CD8-positive, alpha-beta memory T cell (primary cell): ENCODE data around the gene P2RY11. TPM values are rescaled to one million over a fixed set of nuclear protein-coding genes. Genes with fewer than 3 reads are reported as not detected.
A peak's percentile ranks its signal among the peaks of the same experiment; 100 is the strongest.

ENCODE experiments used
- CTCF ChIA-PET: fragments of 350-600 bp; sonication (Branson Sonifier 250); formaldehyde crosslinking; loops from one replicate; lab custom pipeline; 2021; ENCODE audit warnings: antibody characterized with exemption; lab: Charles Lee
- POLR2A ChIA-PET: fragments of 350-600 bp; sonication (Branson Sonifier 250); formaldehyde crosslinking; loops from one replicate; lab custom pipeline; 2021; ENCODE audit warnings: antibody characterized with exemption; lab: Charles Lee
- DNase-seq, 5 donors: peaks; one replicate each; pipeline versions ENCODE4 v3.0.0 to v3.0.0-alpha.2; 2020 to 2022; ENCODE audit warnings: mixed read lengths in 1 of 5
- H3K27ac ChIP-seq: one replicate; pipeline ENCODE4 v1.7.0; 2013; ENCODE audit warnings: low read depth, mild to moderate bottlenecking, low read length, moderate library complexity
- H3K27me3 ChIP-seq: 2 replicates; pipeline ENCODE4 v1.7.0; 2013; ENCODE audit warnings: low read length, mild to moderate bottlenecking; ENCODE audit not compliant: insufficient read depth, poor library complexity, severe bottlenecking
- H3K36me3 ChIP-seq: 2 replicates; pipeline ENCODE4 v1.7.0; 2013; ENCODE audit warnings: mild to moderate bottlenecking, low read length, moderate library complexity; ENCODE audit not compliant: insufficient read depth
- H3K4me1 ChIP-seq: 2 replicates; pipeline ENCODE4 v1.7.0; 2013; ENCODE audit warnings: mild to moderate bottlenecking, low read length, moderate library complexity; ENCODE audit not compliant: insufficient read depth
- H3K4me3 ChIP-seq: 2 replicates; pipeline ENCODE4 v1.7.0; 2013; ENCODE audit warnings: mild to moderate bottlenecking, low read length
- H3K9me3 ChIP-seq: 2 replicates; pipeline ENCODE4 v1.7.0; 2013; ENCODE audit warnings: mild to moderate bottlenecking, low read length
- H3K27ac Mint-ChIP-seq, 8 donors: one replicate each; pipeline ENCODE4 v1.8.0; 2020 to 2021; ENCODE audit warnings: mixed read lengths in 8 of 8, mild to moderate bottlenecking in 6 of 8, inconsistent platforms in 3 of 8, moderate library complexity in 3 of 8
- H3K27me3 Mint-ChIP-seq, 2 donors: one replicate each; pipeline ENCODE4 v1.8.0; 2020 to 2021; ENCODE audit warnings: mixed read lengths in 2 of 2, mild to moderate bottlenecking in 1 of 2, moderate library complexity in 1 of 2
- H3K36me3 Mint-ChIP-seq, 3 donors: one replicate each; pipeline ENCODE4 v1.8.0; 2020 to 2021; ENCODE audit warnings: mixed read lengths in 3 of 3, inconsistent platforms in 1 of 3, mild to moderate bottlenecking in 1 of 3
- H3K4me1 Mint-ChIP-seq, 3 donors: one replicate each; pipeline ENCODE4 v1.8.0; 2020 to 2021; ENCODE audit warnings: mixed read lengths in 3 of 3, inconsistent platforms in 1 of 3, mild to moderate bottlenecking in 1 of 3
- H3K4me3 Mint-ChIP-seq, 7 donors: one replicate each; pipeline ENCODE4 v1.8.0; 2020 to 2021; ENCODE audit warnings: mixed read lengths in 7 of 7, mild to moderate bottlenecking in 6 of 7, moderate library complexity in 4 of 7, inconsistent platforms in 2 of 7
- H3K9me3 Mint-ChIP-seq, 5 donors: one replicate each; pipeline ENCODE4 v1.8.0; 2020 to 2022; ENCODE audit warnings: mixed read lengths in 5 of 5, mild to moderate bottlenecking in 3 of 5, moderate library complexity in 2 of 5, inconsistent platforms in 1 of 5
- polyA plus RNA-seq: library from polyadenylated mRNA; unstranded; fragments of 300-500 nt; fragmentation: Illumina TruSeq; gene quantifications from one replicate; pipeline ENCODE4 v1.2.3, GENCODE V29; 2021
- total RNA-seq, 2 experiments: library from RNA; stranded (reverse); gene quantifications; one replicate each; pipeline ENCODE4 v1.2.3, GENCODE V29; 2021

Gene P2RY11
- total and polyA plus RNA-seq, 3 experiments from 2014 or later, result 7.4 to 58.1 (median 53.7) TPM

DNA sequence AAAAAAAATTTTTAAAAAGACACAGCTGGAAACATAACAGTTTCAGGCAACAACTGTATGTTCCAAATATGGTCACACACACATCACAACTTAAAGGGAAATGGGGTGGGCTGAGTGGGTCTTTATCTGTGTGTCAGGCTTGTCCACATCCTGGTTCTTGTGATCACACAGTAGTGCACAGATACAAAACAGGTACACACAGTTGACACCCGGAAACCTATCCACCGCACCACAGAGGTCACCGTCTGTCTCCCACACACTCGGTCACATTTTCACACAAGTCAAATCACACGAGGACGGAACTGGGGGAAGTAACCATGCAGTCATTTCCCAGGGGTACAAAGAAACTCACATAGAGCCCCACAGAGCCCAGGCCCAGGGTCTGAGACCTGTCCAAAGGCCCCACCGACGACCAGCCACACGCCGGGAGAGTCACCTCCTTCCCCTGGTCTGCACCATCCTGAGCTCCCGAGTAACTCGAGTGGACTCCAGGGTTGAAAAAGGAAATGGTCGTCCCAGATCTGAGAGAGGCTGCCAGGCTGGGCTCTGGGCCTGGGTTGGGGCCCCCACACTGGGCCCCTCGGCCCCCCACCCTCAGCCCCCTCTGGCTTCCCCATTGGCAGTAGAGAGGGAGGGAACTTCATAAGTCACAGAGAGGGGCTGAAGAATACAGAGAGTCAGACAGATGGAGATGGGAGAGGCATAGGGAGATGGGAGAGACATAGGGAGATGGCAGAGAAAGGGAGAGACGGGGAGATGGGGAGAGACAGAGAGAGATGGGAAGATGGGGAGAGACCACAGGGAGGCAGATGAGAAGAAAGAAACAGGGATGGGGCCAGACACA is 6.6 kb upstream of the P2RY11 start:
- Histone ChIP-seq H3K27ac (peak overlapping the region; percentile 91), H3K9me3 (no peaks in the 10 kb centered on the region), H3K4me3 (peak overlapping the region; percentile 29), H3K36me3 (peaks cover 27% of the 10 kb centered on the region), H3K27me3 (no peaks in the 10 kb centered on the region), H3K4me1 (peaks cover 67% of the 10 kb centered on the region)
- POLR2A ChIA-PET, result interaction anchor here (0.7 to 4.4 kb wide), 4 partner anchors 9 to 336 kb away, joined by 5 to 36 read pairs (median 10); partner anchors contain the start of gene ZNF846
- Mint-ChIP-seq H3K27me3 (no peaks in the 10 kb centered on the region), H3K9me3 (peaks cover 0 to 2% (median 0%) of the 10 kb centered on the region in 5 donors), H3K27ac (peak overlapping the region; percentile 93 to 99 (median 98)), H3K4me3 (peak overlapping the region; percentile 78 to 90 (median 84)), H3K4me1 (peaks cover 48 to 78% (median 60%) of the 10 kb centered on the region in 3 donors), H3K36me3 (peaks cover 0 to 33% (median 6%) of the 10 kb centered on the region in 3 donors)
- DNase-seq, result peak; percentile 75 to 94 (median 80)
- CTCF ChIA-PET, result interaction anchor here (0.9 to 11.6 kb wide), 5 partner anchors 8 to 275 kb away, joined by 3 to 194 read pairs (median 5); partner anchors contain the start of genes P2RY11, PPAN and TYK2

DNA sequence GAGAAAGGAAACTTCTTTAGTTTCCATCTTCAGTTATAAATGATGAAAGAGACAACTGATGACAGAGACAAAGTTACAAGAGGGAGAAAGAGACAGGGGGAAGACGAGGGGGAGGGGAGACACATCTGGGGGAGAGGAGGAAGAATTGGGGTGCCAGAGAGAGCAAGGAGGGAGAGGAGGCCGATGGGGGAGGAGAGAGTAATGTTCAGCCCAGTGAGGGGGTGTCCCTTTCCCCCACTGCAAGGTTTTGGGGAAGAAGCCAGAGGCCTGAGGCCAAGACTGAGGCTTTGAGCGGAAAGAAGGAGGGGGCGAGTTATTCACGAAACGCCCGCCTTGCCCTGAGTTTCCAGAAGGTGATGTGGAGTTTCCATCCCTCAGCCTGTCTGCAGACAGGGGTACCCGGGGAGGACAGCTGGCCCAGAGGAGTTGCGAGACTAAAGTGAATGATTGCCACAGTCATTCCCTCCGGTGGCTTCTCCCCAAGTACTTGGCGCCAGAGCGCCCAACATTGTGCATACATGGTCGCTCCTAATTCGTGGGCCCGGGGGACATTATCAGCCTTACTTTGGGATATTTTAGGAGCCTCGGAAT is 5.9 kb upstream of the P2RY11 start:
- H3K9me3 ChIP-seq, result no peaks in the 10 kb centered on the region
- H3K4me1 ChIP-seq, result peaks cover 63% of the 10 kb centered on the region
- CTCF ChIA-PET, result interaction anchor here (1.0 to 14.2 kb wide), 6 partner anchors 6 to 144 kb away, joined by 3 to 194 read pairs (median 7); partner anchors contain the start of genes ANGPTL6, P2RY11 and PPAN
- H3K36me3 ChIP-seq, result peaks cover 33% of the 10 kb centered on the region
- peak overlapping the region; percentile 91 for H3K27ac ChIP-seq
- no peaks in the 10 kb centered on the region for H3K27me3 ChIP-seq
- peak in 4 of 5 donors; percentile 61 to 88 (median 70) for DNase-seq
- Mint-ChIP-seq H3K27ac (peak overlapping the region; percentile 93 to 99 (median 98)), H3K27me3 (no peaks in the 10 kb centered on the region), H3K9me3 (peaks cover 0 to 2% (median 0%) of the 10 kb centered on the region in 5 donors), H3K4me3 (peak overlapping the region; percentile 78 to 90 (median 84)), H3K36me3 (peaks cover under 1 to 38% (median 6%) of the 10 kb centered on the region in 3 donors), H3K4me1 (peaks cover 47 to 80% (median 60%) of the 10 kb centered on the region in 3 donors)
- POLR2A ChIA-PET, result interaction anchor here (0.8 to 4.4 kb wide), 4 partner anchors 9 to 164 kb away, joined by 3 to 36 read pairs (median 8); partner anchors contain the start of gene EIF3G
- peak overlapping the region; percentile 32 for H3K4me3 ChIP-seq

DNA sequence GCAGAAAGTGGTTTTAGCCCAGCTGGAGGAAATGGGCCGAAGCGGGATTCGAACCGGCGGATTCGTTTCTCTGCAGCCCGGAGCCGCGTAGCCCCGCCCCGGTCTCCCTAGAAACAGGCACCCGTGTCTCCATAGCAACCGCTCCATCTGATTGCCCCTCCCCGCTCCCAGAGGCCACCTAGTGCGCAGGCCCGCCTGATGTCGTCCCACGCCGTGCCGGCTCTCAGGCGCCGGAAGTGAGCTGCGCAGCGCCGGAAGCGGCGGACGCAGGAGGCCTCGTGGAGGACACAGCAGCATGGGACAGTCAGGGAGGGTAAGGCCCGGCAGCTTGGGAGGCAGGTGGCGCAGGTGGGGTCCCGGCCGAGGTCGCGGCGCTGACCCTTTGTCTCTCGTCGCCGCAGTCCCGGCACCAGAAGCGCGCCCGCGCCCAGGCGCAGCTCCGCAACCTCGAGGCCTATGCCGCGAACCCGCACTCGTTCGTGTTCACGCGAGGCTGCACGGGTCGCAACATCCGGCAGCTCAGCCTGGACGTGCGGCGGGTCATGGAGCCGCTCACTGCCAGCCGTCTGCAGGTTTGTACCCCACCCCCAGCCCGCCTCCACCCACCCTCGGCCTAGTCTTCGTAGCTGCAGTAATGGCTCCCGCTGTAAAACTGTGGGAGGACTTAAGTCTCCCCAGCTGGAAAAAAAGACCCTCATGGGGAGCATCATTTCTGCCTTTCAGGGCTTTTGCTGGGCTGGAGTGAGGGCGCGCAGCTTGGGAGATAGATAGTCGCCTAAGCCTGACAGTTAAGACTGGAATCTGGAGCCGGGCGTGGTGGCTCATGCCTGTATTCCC is 5.2 kb upstream of the P2RY11 start, which contains the start of gene PPAN:
Gene PPAN (plus strand): TSS at position 263 of the 837 bp plus-strand sequence. CDS start 33 bp downstream, at position 296.
- Mint-ChIP-seq H3K36me3 (peaks cover 3 to 43% (median 6%) of the 10 kb centered on the region in 3 donors), H3K9me3 (peaks cover 0 to 2% (median 0%) of the 10 kb centered on the region in 5 donors), H3K27me3 (peaks cover 0 to 2% of the 10 kb centered on the region in 2 donors), H3K4me1 (peaks cover 50 to 82% (median 62%) of the 10 kb centered on the region in 3 donors), H3K27ac (peak within 1 kb of the TSS; percentile 93 to 99 (median 98)), H3K4me3 (peak within 1 kb of the TSS; percentile 78 to 91 (median 84))
- ChIA-PET POLR2A (interaction anchor here (0.6 to 4.4 kb wide), 5 partner anchors 10 to 174 kb away, joined by 3 to 36 read pairs (median 5); partner anchors contain the start of gene EIF3G), CTCF (interaction anchor here (1.0 to 14.2 kb wide), 5 partner anchors 7 to 143 kb away, joined by 3 to 194 read pairs (median 7); partner anchors contain the start of gene ANGPTL6)
- Histone ChIP-seq H3K27me3 (no peaks in the 10 kb centered on the region), H3K36me3 (peaks cover 35% of the 10 kb centered on the region), H3K4me3 (peak within 1 kb of the TSS; percentile 63), H3K27ac (peak within 1 kb of the TSS; percentile 91), H3K9me3 (no peaks in the 10 kb centered on the region), H3K4me1 (peaks cover 65% of the 10 kb centered on the region)
- DNase-seq, result peak; percentile 95 to 99 (median 96)

DNA sequence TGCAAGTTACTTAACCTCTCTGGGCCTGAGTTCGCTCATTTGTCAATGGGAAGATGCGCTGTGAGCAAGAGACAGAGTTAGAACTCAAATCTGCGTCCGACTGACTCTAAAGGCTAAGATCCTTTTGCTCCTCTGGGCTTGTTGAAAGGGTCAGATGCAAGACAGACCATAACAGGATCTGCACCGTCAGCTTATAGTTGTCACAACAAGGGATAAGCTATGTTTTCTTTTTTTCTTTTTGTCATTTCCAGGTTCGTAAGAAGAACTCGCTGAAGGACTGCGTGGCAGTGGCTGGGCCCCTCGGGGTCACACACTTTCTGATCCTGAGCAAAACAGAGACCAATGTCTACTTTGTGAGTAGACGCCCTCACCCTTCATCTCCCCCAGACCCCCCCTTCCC is 4.2 kb upstream of the P2RY11 start:
- H3K4me1 Mint-ChIP-seq, result peaks cover 54 to 84% (median 64%) of the 10 kb centered on the region in 3 donors

DNA sequence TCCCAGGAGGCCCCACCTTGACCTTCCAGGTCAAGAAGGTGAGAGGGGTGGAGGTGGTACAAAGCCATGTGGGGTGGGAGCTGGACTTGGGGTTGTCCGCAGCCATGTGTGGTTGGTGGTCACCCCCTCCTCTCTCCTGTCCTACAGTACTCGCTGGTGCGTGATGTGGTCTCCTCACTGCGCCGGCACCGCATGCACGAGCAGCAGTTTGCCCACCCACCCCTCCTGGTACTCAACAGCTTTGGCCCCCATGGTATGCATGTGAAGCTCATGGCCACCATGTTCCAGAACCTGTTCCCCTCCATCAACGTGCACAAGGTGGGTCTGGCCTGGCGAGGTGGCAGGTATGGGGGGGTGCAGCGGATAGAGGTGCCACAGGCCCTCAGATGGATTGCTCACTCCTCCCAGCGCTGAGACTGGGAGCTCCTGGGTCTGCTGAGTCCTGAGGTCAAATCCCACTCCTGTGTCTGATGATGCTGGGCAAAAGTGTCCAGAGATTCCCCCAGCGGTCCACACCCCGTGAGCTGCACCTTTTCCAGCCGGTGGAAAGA is 3.6 kb upstream of the P2RY11 start:
- Histone ChIP-seq H3K4me1 (peaks cover 69% of the 10 kb centered on the region), H3K4me3 (no peak overlapping the region), H3K36me3 (peaks cover 35% of the 10 kb centered on the region), H3K27me3 (no peaks in the 10 kb centered on the region), H3K9me3 (no peaks in the 10 kb centered on the region), H3K27ac (peak overlapping the region; percentile 91)
- no peak for DNase-seq
- H3K4me3 Mint-ChIP-seq, result peak overlapping the region; percentile 36 to 91 (median 82)
- peak overlapping the region; percentile 74 to 98 (median 96) for H3K27ac Mint-ChIP-seq
- H3K36me3 Mint-ChIP-seq, result peaks cover 3 to 50% (median 6%) of the 10 kb centered on the region in 3 donors
- CTCF ChIA-PET, result interaction anchor here (0.6 to 14.2 kb wide), 7 partner anchors 8 to 142 kb away, joined by 3 to 194 read pairs (median 4); partner anchors contain the start of gene ANGPTL6
- no peaks in the 10 kb centered on the region for H3K9me3 Mint-ChIP-seq
- POLR2A ChIA-PET, result interaction anchor here (0.9 to 4.4 kb wide), 4 partner anchors 9 to 13 kb away, joined by 3 to 36 read pairs (median 8); no protein-coding TSS in a partner anchor
- peaks cover 54 to 84% (median 64%) of the 10 kb centered on the region in 3 donors for H3K4me1 Mint-ChIP-seq
- peaks cover 0 to 5% of the 10 kb centered on the region in 2 donors for H3K27me3 Mint-ChIP-seq

More for the DNA sequence above, 4.2 kb upstream of the P2RY11 start:
- H3K27ac ChIP-seq, result peak overlapping the region; percentile 91
- no peaks in the 10 kb centered on the region for H3K9me3 ChIP-seq
- ChIA-PET CTCF (interaction anchor here (0.6 to 14.2 kb wide), 5 partner anchors 8 to 142 kb away, joined by 3 to 194 read pairs (median 4); partner anchors contain the start of gene ANGPTL6), POLR2A (interaction anchor here (0.7 to 4.4 kb wide), 5 partner anchors 10 to 190 kb away, joined by 3 to 36 read pairs (median 4); no protein-coding TSS in a partner anchor)
- Mint-ChIP-seq H3K27me3 (peaks cover 0 to 2% of the 10 kb centered on the region in 2 donors), H3K36me3 (peaks cover 3 to 48% (median 6%) of the 10 kb centered on the region in 3 donors), H3K9me3 (no peaks in the 10 kb centered on the region), H3K4me3 (peak overlapping the region; percentile 78 to 91 (median 84)), H3K27ac (peak overlapping the region; percentile 93 to 98 (median 96))
- H3K4me3 ChIP-seq, result peak overlapping the region; percentile 63
- H3K4me1 ChIP-seq, result peaks cover 69% of the 10 kb centered on the region
- no peaks in the 10 kb centered on the region for H3K27me3 ChIP-seq
- no peak for DNase-seq
- peaks cover 35% of the 10 kb centered on the region for H3K36me3 ChIP-seq

GRCh38 chr19:10109528-10109927 is 2.0 kb upstream of the P2RY11 start:
- peaks cover 35% of the 10 kb centered on the region for H3K36me3 ChIP-seq
- Mint-ChIP-seq H3K9me3 (no peaks in the 10 kb centered on the region), H3K36me3 (peaks cover 3 to 59% (median 6%) of the 10 kb centered on the region in 3 donors), H3K4me3 (peak overlapping the region in 3 of 7 donors; percentile 6 to 38 (median 37)), H3K27ac (peak overlapping the region in 7 of 8 donors; percentile 17 to 81 (median 75)), H3K27me3 (peaks cover 0 to 5% of the 10 kb centered on the region in 2 donors), H3K4me1 (peaks cover 55 to 87% (median 58%) of the 10 kb centered on the region in 3 donors)
- H3K27ac ChIP-seq, result no peak overlapping the region
- H3K4me1 ChIP-seq, result peaks cover 68% of the 10 kb centered on the region
- ChIA-PET POLR2A (no interaction called here), CTCF (interaction anchor here (0.8 to 14.2 kb wide), 4 partner anchors 9 to 833 kb away, joined by 3 to 194 read pairs (median 8); partner anchors contain the start of gene ANGPTL6)
- no peaks in the 10 kb centered on the region for H3K27me3 ChIP-seq
- DNase-seq, result peak in 1 of 5 donors; percentile 45
- H3K9me3 ChIP-seq, result no peaks in the 10 kb centered on the region
- no peak overlapping the region for H3K4me3 ChIP-seq
